ENCODE results near the gene LNX2.

The LNX2 gene

GRCh38 chr13:27497563-27498230 is 122.6 kb downstream of the LNX2 start:
- no peak for DNase-seq

- DNase-seq, result no peak
Observed at GRCh38 chr13:27496536-27497273, 123.6 kb downstream of the LNX2 start.

GRCh38 chr13:27496006-27496405 is 124.3 kb downstream of the LNX2 start:
- no peak for DNase-seq
